LNCAP (cell line): ENCODE measurements around the gene PIGN.
A peak's percentile ranks its signal among the peaks of the same experiment; 100 is the strongest.

Source experiments
- CTCF ChIP-seq: fragments of 450-650 bp; IDR thresholded peaks from 2 replicates; pipeline ENCODE4 v1.5.1; 2017; ENCODE audit warnings: mild to moderate bottlenecking

Gene PIGN

GRCh38 chr18:62196079-62196478 lies 9.2 kb upstream of the PIGN start:
- no peak for TF ChIP-seq CTCF

GRCh38 chr18:62189208-62189607 lies 2.4 kb upstream of the PIGN start:
- TF ChIP-seq CTCF = no peak

- peak; percentile 29; the same call in 1 of the 2 replicates for TF ChIP-seq CTCF
Measured at GRCh38 chr18:62187543-62188510, 971 bp upstream of the PIGN start.

GRCh38 chr18:62186499-62186773 lies 420 bp downstream of the PIGN start:
- no peak for TF ChIP-seq CTCF

- peak; percentile 99 for TF ChIP-seq CTCF
Measured at GRCh38 chr18:62183578-62184195, 3.2 kb downstream of the PIGN start.

- peak; percentile 11; the same call in 1 of the 2 replicates for TF ChIP-seq CTCF
Measured at GRCh38 chr18:62182220-62182619, 4.6 kb downstream of the PIGN start.

- TF ChIP-seq CTCF = no peak
Measured at GRCh38 chr18:62179213-62179612, 7.6 kb downstream of the PIGN start.
